Measurements from ENCODE around the gene AIM2.
A peak's percentile ranks its signal among the peaks of the same experiment; 100 is the strongest.
"Not testable (repeated sequence)": the region's sequence is repeated elsewhere in the genome, so short reads cannot be mapped to it uniquely, and the experiment has no call there.

Gene AIM2, protein sequence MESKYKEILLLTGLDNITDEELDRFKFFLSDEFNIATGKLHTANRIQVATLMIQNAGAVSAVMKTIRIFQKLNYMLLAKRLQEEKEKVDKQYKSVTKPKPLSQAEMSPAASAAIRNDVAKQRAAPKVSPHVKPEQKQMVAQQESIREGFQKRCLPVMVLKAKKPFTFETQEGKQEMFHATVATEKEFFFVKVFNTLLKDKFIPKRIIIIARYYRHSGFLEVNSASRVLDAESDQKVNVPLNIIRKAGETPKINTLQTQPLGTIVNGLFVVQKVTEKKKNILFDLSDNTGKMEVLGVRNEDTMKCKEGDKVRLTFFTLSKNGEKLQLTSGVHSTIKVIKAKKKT

GRCh38 chr1:159076438-159077119, at the start of gene AIM2:
Gene AIM2, minus strand, starts transcription at chr1:159076766. Its CDS starts 3,267 bp downstream, at chr1:159073499.
- Mint-ChIP-seq H3K9me3 (no peaks in the 10 kb centered on the region), H3K36me3 (no peaks in the 10 kb centered on the region), H3K27me3 (no peaks in the 10 kb centered on the region), H3K4me1 (peaks cover 31% of the 10 kb centered on the region), H3K27ac (peak within 1 kb of the TSS; percentile 99), H3K4me3 (peak within 1 kb of the TSS; percentile 60)
- DNase-seq = peak; percentile 67
- CTCF ChIA-PET = interaction anchor here (0.8 to 4.1 kb wide), 7 partner anchors 8 to 283 kb away, joined by 3 to 36 read pairs (median 4); no protein-coding TSS in a partner anchor

DNA sequence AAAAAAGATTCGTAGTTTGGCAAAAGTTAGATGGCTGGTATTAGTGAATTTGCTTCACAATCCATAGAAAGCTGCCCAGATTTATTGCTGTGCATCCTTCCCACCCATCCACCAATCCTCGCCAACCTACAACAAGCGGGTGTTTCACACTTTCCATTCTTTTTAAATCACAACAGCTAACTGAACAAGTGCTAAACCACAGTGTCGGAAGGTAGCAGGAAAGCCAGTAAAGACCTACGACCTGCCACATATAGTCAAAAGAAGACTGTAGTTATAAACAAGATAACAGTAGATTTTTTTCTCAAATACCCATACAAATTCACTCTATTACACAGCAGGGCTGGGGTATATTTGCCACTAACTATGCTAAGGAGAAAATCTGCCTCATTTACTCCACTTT, 47.0 kb upstream of the AIM2 start:
- H3K36me3 Mint-ChIP-seq = no peaks in the 10 kb centered on the region
- no peak overlapping the region for H3K27ac Mint-ChIP-seq
- no peak overlapping the region for H3K4me3 Mint-ChIP-seq
- H3K9me3 Mint-ChIP-seq = no peaks in the 10 kb centered on the region
- H3K27me3 Mint-ChIP-seq = peaks cover 6% of the 10 kb centered on the region
- CTCF ChIA-PET = no interaction called here
- no peaks in the 10 kb centered on the region for H3K4me1 Mint-ChIP-seq
- no peak for DNase-seq

GRCh38 chr1:159122005-159122621, 45.5 kb upstream of the AIM2 start:
- H3K9me3 Mint-ChIP-seq = no peaks in the 10 kb centered on the region
- H3K4me1 Mint-ChIP-seq = no peaks in the 10 kb centered on the region
- peaks cover 6% of the 10 kb centered on the region for H3K27me3 Mint-ChIP-seq
- H3K27ac Mint-ChIP-seq = no peak overlapping the region
- H3K4me3 Mint-ChIP-seq = no peak overlapping the region
- H3K36me3 Mint-ChIP-seq = no peaks in the 10 kb centered on the region
- no peak for DNase-seq
- CTCF ChIA-PET = interaction anchor here (1.0 kb wide), 1 partner anchor 12 kb away, joined by 3 read pairs; no protein-coding TSS in a partner anchor

DNA sequence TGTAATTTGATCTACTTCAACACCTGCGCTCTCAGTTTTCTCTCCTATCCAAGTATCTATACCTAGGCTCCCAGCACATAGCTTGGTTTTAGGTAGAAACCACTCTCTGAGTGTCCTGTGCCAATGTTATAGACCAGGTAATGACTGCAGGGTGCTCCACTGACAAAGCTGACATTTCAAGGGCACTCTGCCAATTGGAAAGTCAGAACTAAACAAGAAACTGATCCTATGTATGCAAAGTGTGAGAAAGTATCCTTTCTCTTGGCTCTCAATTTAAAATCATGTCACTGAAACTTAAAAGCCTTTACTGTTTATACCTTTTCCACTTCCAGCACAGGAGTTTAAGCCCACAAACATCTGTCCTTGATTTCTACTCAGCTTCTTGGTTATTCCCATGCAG, 45.0 kb upstream of the AIM2 start:
- no peak overlapping the region for H3K27ac Mint-ChIP-seq
- H3K27me3 Mint-ChIP-seq = peaks cover 6% of the 10 kb centered on the region
- H3K9me3 Mint-ChIP-seq = no peaks in the 10 kb centered on the region
- no peaks in the 10 kb centered on the region for H3K4me1 Mint-ChIP-seq
- CTCF ChIA-PET = no interaction called here
- DNase-seq = no peak
- no peaks in the 10 kb centered on the region for H3K36me3 Mint-ChIP-seq
- H3K4me3 Mint-ChIP-seq = no peak overlapping the region

- no peak for DNase-seq
- Mint-ChIP-seq H3K4me3 (no peak overlapping the region), H3K36me3 (no peaks in the 10 kb centered on the region), H3K27ac (no peak overlapping the region), H3K27me3 (peaks cover 6% of the 10 kb centered on the region), H3K4me1 (no peaks in the 10 kb centered on the region), H3K9me3 (no peaks in the 10 kb centered on the region)
- CTCF ChIA-PET = no interaction called here
These were observed 43.8 kb upstream of the AIM2 start for GRCh38 chr1:159120317-159120716.

- no peak for DNase-seq
- peaks cover 11% of the 10 kb centered on the region for H3K27me3 Mint-ChIP-seq
- H3K4me3 Mint-ChIP-seq = no peak overlapping the region
- H3K36me3 Mint-ChIP-seq = no peaks in the 10 kb centered on the region
- H3K27ac Mint-ChIP-seq = no peak overlapping the region
- CTCF ChIA-PET = no interaction called here
- H3K9me3 Mint-ChIP-seq = no peaks in the 10 kb centered on the region
- no peaks in the 10 kb centered on the region for H3K4me1 Mint-ChIP-seq
These were observed 37.2 kb upstream of the AIM2 start for GRCh38 chr1:159113596-159114433.

GRCh38 chr1:159103021-159103420, 26.5 kb upstream of the AIM2 start:
- CTCF ChIA-PET = interaction anchor here (1.3 kb wide), 1 partner anchor 11 kb away, joined by 3 read pairs; no protein-coding TSS in a partner anchor
- peaks cover 43% of the 10 kb centered on the region for H3K27me3 Mint-ChIP-seq
- not testable (repeated sequence) for H3K4me1 Mint-ChIP-seq, H3K36me3 Mint-ChIP-seq, DNase-seq, H3K9me3 Mint-ChIP-seq, H3K27ac Mint-ChIP-seq, H3K4me3 Mint-ChIP-seq

GRCh38 chr1:159100589-159100988, 24.0 kb upstream of the AIM2 start:
- CTCF ChIA-PET = no interaction called here

GRCh38 chr1:159098596-159098995, 22.0 kb upstream of the AIM2 start:
- CTCF ChIA-PET = interaction anchor here (0.9 kb wide), 1 partner anchor 9 kb away, joined by 7 read pairs; no protein-coding TSS in a partner anchor
- H3K4me3 Mint-ChIP-seq = no peak overlapping the region
- H3K36me3 Mint-ChIP-seq = no peaks in the 10 kb centered on the region
- H3K9me3 Mint-ChIP-seq = no peaks in the 10 kb centered on the region
- H3K27ac Mint-ChIP-seq = no peak overlapping the region
- H3K4me1 Mint-ChIP-seq = no peaks in the 10 kb centered on the region
- peaks cover 26% of the 10 kb centered on the region for H3K27me3 Mint-ChIP-seq
- DNase-seq = no peak

More at GRCh38 chr1:159100589-159100988, 24.0 kb upstream of the AIM2 start:
- H3K36me3 Mint-ChIP-seq = no peaks in the 10 kb centered on the region
- H3K9me3 Mint-ChIP-seq = no peaks in the 10 kb centered on the region
- no peak overlapping the region for H3K27ac Mint-ChIP-seq
- no peaks in the 10 kb centered on the region for H3K4me1 Mint-ChIP-seq
- DNase-seq = no peak
- no peak overlapping the region for H3K4me3 Mint-ChIP-seq
- H3K27me3 Mint-ChIP-seq = peaks cover 31% of the 10 kb centered on the region

- no peak for DNase-seq
- H3K36me3 Mint-ChIP-seq = no peaks in the 10 kb centered on the region
- peak overlapping the region; percentile 9 for H3K27ac Mint-ChIP-seq
- H3K4me1 Mint-ChIP-seq = peaks cover 34% of the 10 kb centered on the region
- no peaks in the 10 kb centered on the region for H3K9me3 Mint-ChIP-seq
- CTCF ChIA-PET = interaction anchor here (0.7 to 1.2 kb wide), 3 partner anchors 10 to 119 kb away, joined by 3 to 4 read pairs (median 3); partner anchors contain the start of gene AIM2
- H3K4me3 Mint-ChIP-seq = no peak overlapping the region
- no peaks in the 10 kb centered on the region for H3K27me3 Mint-ChIP-seq
These were observed 15.6 kb upstream of the AIM2 start for GRCh38 chr1:159092036-159092760.

DNA sequence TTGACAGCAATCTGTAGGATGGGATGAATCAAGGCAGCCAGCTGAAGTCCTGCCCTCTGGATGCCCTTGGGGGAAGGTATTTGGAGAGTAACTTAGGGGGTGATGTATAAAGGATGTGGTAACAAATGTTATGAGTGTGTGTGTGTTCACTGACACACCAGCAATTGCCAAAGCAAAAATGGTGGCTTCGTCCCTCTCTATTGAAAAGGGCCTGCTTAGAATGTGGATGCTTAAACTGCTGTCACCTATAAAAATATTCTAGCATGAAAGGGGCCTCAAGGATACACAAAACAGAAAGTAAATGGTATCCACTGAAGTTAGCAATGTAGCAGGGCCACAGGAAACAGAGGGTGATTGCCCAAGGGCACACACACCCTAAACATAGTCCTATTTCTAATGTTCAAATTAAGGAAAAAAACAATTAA, 15.1 kb upstream of the AIM2 start:
- Mint-ChIP-seq H3K4me1 (peaks cover 35% of the 10 kb centered on the region), H3K4me3 (no peak overlapping the region)
- DNase-seq = no peak

DNA sequence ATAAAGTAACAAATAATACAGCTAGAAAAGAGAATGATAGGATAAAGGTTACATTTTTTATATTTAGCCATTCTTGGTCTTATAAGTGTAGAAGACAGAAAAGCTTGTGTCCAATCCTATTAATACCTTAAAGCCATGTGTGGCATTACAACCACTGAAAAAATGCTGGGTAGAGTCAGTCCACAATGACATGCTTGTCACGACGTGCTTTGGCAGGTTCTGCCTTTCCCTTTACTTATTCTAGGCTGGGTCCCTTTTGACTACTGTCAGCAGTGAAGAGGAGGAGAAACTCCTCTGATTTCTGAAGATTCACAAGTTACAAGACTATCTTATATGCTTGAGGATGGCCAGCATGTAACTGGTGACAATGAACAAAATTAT, 14.6 kb upstream of the AIM2 start:
- no peak for DNase-seq
- H3K27ac Mint-ChIP-seq = no peak overlapping the region
- no peaks in the 10 kb centered on the region for H3K27me3 Mint-ChIP-seq
- CTCF ChIA-PET = interaction anchor here (1.3 to 3.9 kb wide), 3 partner anchors 9 to 19 kb away, joined by 4 to 25 read pairs (median 5); no protein-coding TSS in a partner anchor
- no peak overlapping the region for H3K4me3 Mint-ChIP-seq
- H3K9me3 Mint-ChIP-seq = no peaks in the 10 kb centered on the region
- H3K36me3 Mint-ChIP-seq = no peaks in the 10 kb centered on the region
- H3K4me1 Mint-ChIP-seq = peaks cover 35% of the 10 kb centered on the region

More for the DNA sequence above, 15.1 kb upstream of the AIM2 start:
- H3K27me3 Mint-ChIP-seq = no peaks in the 10 kb centered on the region
- CTCF ChIA-PET = interaction anchor here (1.0 to 3.9 kb wide), 5 partner anchors 10 to 20 kb away, joined by 3 to 25 read pairs (median 4); partner anchors contain the start of gene AIM2
- H3K9me3 Mint-ChIP-seq = no peaks in the 10 kb centered on the region
- no peaks in the 10 kb centered on the region for H3K36me3 Mint-ChIP-seq
- H3K27ac Mint-ChIP-seq = peak overlapping the region; percentile 9
